ENCODE results near the gene ERCC4.

ERCC4 gene

GRCh38 chr16:13919683-13920509 is at the start of gene ERCC4:
Gene ERCC4, plus strand, starts transcription at chr16:13920154. Its CDS starts 12 bp downstream, at chr16:13920166.
- H3K4me3 ChIP-seq, result peak within 1 kb of the TSS; percentile 90 to 96
- peaks cover 0 to 41% (median 17%) of the 10 kb centered on the region in 4 donors for H3K4me1 ChIP-seq
- peak; percentile 81 to 93 for TF ChIP-seq CTCF (IDR thresholded peaks at IDR 0.05)
- no peaks in the 10 kb centered on the region for H3K27me3 ChIP-seq
- H3K27ac ChIP-seq, result peak within 1 kb of the TSS; percentile 72 to 91
- peak; percentile 100 for DNase-seq
- no peaks in the 10 kb centered on the region for H3K9me3 ChIP-seq
- H3K36me3 ChIP-seq, result peaks cover 0 to 6% (median under 1%) of the 10 kb centered on the region in 3 donors
- intact Hi-C loops (cut with DNase I; ENCODE audit: low total_unique reads), result loop anchor here (5.0 to 10.0 kb wide), 3 partner anchors 272 to 607 kb away; no protein-coding TSS in a partner anchor

- Histone ChIP-seq H3K36me3 (no peaks in the 10 kb centered on the region), H3K4me1 (peaks cover 0 to 5% (median 0%) of the 10 kb centered on the region in 4 donors), H3K27ac (no peak overlapping the region), H3K4me3 (no peak overlapping the region), H3K27me3 (no peaks in the 10 kb centered on the region), H3K9me3 (no peaks in the 10 kb centered on the region)
- no peak for DNase-seq
- peak; percentile 24 to 32 for TF ChIP-seq CTCF (IDR thresholded peaks at IDR 0.05)
- intact Hi-C loops (cut with DNase I; ENCODE audit: low total_unique reads), result no loop called here
These were observed 46.0 kb upstream of the ERCC4 start for GRCh38 chr16:13873835-13874438.

GRCh38 chr16:13875614-13876284 is 44.2 kb upstream of the ERCC4 start:
- no peak for DNase-seq
- H3K4me3 ChIP-seq, result no peak overlapping the region
- no peak for TF ChIP-seq CTCF (IDR thresholded peaks at IDR 0.05)
- peaks cover 0 to 5% (median 0%) of the 10 kb centered on the region in 4 donors for H3K4me1 ChIP-seq
- no peak overlapping the region for H3K27ac ChIP-seq
- intact Hi-C loops (cut with DNase I; ENCODE audit: low total_unique reads), result no loop called here
- H3K9me3 ChIP-seq, result no peaks in the 10 kb centered on the region
- no peaks in the 10 kb centered on the region for H3K27me3 ChIP-seq
- no peaks in the 10 kb centered on the region for H3K36me3 ChIP-seq

GRCh38 chr16:13883276-13883675 is 36.7 kb upstream of the ERCC4 start:
- no peak for TF ChIP-seq CTCF (IDR thresholded peaks at IDR 0.05)
- Histone ChIP-seq H3K27me3 (no peaks in the 10 kb centered on the region), H3K4me1 (no peaks in the 10 kb centered on the region), H3K27ac (no peak overlapping the region), H3K36me3 (no peaks in the 10 kb centered on the region), H3K4me3 (no peak overlapping the region), H3K9me3 (no peaks in the 10 kb centered on the region)
- DNase-seq, result no peak
- intact Hi-C loops (cut with DNase I; ENCODE audit: low total_unique reads), result no loop called here

GRCh38 chr16:13883881-13884280 is 36.1 kb upstream of the ERCC4 start:
- intact Hi-C loops (cut with DNase I; ENCODE audit: low total_unique reads), result no loop called here
- H3K4me1 ChIP-seq, result no peaks in the 10 kb centered on the region
- TF ChIP-seq CTCF (IDR thresholded peaks at IDR 0.05), result no peak
- no peak for DNase-seq
- no peak overlapping the region for H3K27ac ChIP-seq
- no peaks in the 10 kb centered on the region for H3K27me3 ChIP-seq
- no peaks in the 10 kb centered on the region for H3K9me3 ChIP-seq
- no peaks in the 10 kb centered on the region for H3K36me3 ChIP-seq
- H3K4me3 ChIP-seq, result no peak overlapping the region
